Activated naive CD8-positive, alpha-beta T cell treated with anti-CD3 and anti-CD28 coated beads for 36 hours (primary cell): ENCODE measurements around the gene RTN4IP1. TPM values are rescaled to one million over a fixed set of nuclear protein-coding genes. Genes with fewer than 3 reads are reported as not detected.
A peak's percentile ranks its signal among the peaks of the same experiment; 100 is the strongest.
"Not testable (repeated sequence)": the region's sequence is repeated elsewhere in the genome, so short reads cannot be mapped to it uniquely, and the experiment has no call there.

ENCODE experiments used
- DNase-seq: peaks from one replicate; pipeline ENCODE4 v3.0.0; 2021
- H3K27ac Mint-ChIP-seq: one replicate; pipeline ENCODE4 v1.8.0; 2022; ENCODE audit warnings: mild to moderate bottlenecking, moderate library complexity, mixed read lengths
- H3K27me3 Mint-ChIP-seq: one replicate; pipeline ENCODE4 v1.8.0; 2022; ENCODE audit warnings: mild to moderate bottlenecking, mixed read lengths
- H3K36me3 Mint-ChIP-seq: one replicate; pipeline ENCODE4 v1.8.0; 2021; ENCODE audit warnings: mild to moderate bottlenecking, mixed read lengths
- H3K4me1 Mint-ChIP-seq: one replicate; pipeline ENCODE4 v1.8.0; 2021; ENCODE audit warnings: mixed read lengths
- H3K4me3 Mint-ChIP-seq: one replicate; pipeline ENCODE4 v1.8.0; 2022; ENCODE audit warnings: mild to moderate bottlenecking, moderate library complexity, mixed read lengths
- H3K9me3 Mint-ChIP-seq: one replicate; pipeline ENCODE4 v1.8.0; 2022; ENCODE audit warnings: mixed read lengths
- total RNA-seq, 2 experiments: library from RNA; stranded (reverse); gene quantifications; one replicate each; pipeline ENCODE4 v1.2.3, GENCODE V29; 2021

Gene RTN4IP1
- total RNA-seq, 2 experiments from 2014 or later, result 10.9 to 11.4 TPM

DNA sequence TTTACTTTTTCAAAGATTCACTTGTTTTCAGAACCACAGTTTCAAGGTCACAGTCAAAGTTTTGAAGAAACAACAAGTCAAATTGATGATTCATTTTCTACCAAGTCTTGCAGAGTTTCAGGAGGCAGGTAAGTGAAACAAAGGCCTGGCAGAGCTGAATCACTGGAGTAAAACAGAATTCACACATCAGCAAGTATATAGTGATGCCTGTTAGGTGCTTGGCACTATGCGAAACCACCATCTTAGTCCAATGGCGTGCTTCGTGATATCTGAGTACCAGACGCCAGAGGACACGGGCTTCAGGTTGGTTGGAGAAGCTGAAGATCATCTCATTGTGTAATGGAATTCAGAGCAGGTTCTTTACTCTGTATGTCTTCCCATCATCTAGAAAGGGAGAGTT lies 75.9 kb downstream of the RTN4IP1 start:
- peaks cover 7% of the 10 kb centered on the region for H3K9me3 Mint-ChIP-seq
- no peaks in the 10 kb centered on the region for H3K27me3 Mint-ChIP-seq
- peaks cover 21% of the 10 kb centered on the region for H3K4me1 Mint-ChIP-seq
- no peak overlapping the region for H3K4me3 Mint-ChIP-seq
- DNase-seq, result no peak
- H3K36me3 Mint-ChIP-seq, result peaks cover 37% of the 10 kb centered on the region
- peak overlapping the region; percentile 62 for H3K27ac Mint-ChIP-seq

DNA sequence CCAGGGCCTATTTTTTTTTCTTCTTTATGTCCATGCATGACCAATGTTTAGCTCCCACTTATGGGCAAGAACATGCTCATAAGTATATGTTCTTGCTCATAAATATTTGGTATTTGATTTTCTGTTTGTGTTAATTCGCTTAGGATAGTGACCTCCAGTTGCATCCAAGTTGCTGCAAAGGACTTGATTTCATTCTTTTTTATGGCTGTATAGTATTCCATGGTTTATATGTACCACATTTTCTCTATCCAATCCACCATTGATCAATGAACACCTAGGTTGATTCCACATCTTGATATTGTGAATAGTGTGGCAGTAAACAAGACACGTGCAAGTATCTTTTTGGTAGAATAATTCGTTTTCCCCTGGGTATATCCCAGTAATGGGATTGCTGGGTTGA lies 78.1 kb downstream of the RTN4IP1 start:
- Mint-ChIP-seq H3K36me3 (peaks cover 51% of the 10 kb centered on the region), H3K27me3 (no peaks in the 10 kb centered on the region), H3K9me3 (peaks cover 7% of the 10 kb centered on the region), H3K27ac (no peak overlapping the region), H3K4me1 (peaks cover 39% of the 10 kb centered on the region), H3K4me3 (no peak overlapping the region)
- DNase-seq, result no peak

DNA sequence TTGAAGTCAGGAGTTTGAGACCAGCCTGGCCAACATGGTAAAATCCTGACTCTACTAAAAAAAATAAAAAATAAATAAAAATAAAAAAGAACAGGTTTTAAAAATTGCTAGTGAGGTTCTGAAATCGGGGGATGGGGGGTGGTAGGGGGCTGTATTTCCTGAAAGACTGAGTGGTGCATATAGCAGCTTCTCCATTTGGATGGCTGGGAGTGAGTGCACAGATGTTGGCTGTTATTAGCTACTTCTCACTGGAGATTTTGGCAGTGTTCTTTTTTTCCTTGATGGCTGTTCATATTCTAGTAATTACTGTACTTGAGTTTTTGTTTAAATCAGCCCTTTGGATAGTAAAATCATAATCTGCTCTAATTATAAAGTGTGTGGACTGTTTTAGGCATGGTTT lies 79.8 kb downstream of the RTN4IP1 start:
- Mint-ChIP-seq H3K27ac (peak overlapping the region; percentile 32), H3K4me1 (peaks cover 46% of the 10 kb centered on the region), H3K9me3 (peaks cover 8% of the 10 kb centered on the region), H3K4me3 (no peak overlapping the region), H3K27me3 (no peaks in the 10 kb centered on the region), H3K36me3 (peaks cover 62% of the 10 kb centered on the region)
- DNase-seq, result no peak

DNA sequence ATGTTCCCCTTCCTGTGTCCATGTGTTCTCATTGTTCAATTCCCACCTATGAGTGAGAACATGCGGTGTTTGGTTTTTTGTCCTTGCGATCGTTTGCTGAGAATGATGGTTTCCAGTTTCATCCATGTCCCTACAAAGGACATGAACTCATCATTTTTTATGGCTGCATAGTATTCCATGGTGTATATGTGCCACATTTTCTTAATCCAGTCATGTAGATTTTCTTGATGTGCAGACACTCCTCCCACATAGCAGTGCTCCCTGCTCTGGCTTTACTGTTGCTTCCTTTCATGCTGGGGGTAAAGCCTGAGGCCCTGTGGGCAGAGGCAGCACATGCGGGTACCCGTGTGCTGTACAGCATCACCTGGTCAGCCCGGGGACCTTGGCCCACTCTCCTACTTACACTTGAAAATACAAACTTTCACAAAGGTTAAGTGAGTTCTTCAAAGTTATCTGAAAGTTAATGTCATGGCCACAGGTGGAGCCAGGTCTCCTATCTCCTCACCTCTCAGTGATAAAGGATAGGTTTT lies 80.3 kb downstream of the RTN4IP1 start:
- H3K4me3 Mint-ChIP-seq, DNase-seq, H3K27ac Mint-ChIP-seq, H3K9me3 Mint-ChIP-seq, H3K27me3 Mint-ChIP-seq: not testable (repeated sequence)
- H3K4me1 Mint-ChIP-seq, result peaks cover 48% of the 10 kb centered on the region
- H3K36me3 Mint-ChIP-seq, result peaks cover 67% of the 10 kb centered on the region

DNA sequence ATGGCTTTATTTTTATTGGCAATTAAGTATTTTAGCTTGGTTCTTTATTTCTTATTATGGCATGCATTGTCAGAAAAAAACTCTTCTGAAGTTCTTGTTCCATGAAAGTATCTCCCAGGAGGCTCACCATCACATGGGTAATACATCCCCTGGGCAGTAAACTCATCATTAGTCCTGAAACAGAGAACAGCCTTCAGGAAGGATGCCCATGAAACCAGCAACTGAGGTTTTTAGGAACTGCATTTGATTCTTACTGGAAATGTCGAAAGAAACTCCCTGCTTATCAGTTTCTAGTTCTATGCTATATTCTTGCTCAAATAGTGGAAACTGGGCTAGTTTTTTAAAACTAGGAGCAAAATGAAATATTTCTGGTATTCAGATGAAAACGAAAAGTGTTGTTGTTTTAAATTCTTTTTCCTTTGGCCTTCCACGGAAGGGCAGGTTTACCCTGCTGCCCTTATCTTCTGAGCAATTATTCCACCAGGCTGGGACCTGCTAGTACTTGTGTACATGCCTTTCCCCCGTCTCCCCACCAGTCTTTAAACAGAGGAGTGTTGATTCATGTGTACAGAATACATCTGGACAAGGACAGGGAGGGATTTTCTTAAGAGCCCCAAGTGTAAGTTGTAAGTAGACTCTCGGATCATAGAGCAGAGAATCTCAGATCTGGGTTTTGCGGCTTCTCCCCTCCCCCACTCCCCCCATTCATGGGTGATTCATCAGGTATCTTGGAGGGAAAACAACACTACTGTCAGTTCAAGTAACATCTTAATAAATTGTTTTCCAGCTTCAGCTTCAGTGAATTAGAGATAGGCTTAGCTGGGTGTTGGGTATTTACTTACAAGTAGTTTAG lies 81.5 kb downstream of the RTN4IP1 start:
- Mint-ChIP-seq H3K4me1 (peaks cover 37% of the 10 kb centered on the region), H3K27me3 (no peaks in the 10 kb centered on the region), H3K27ac (peak overlapping the region; percentile 73), H3K36me3 (peaks cover 64% of the 10 kb centered on the region), H3K9me3 (peaks cover 8% of the 10 kb centered on the region), H3K4me3 (no peak overlapping the region)
- peak; percentile 18 for DNase-seq

DNA sequence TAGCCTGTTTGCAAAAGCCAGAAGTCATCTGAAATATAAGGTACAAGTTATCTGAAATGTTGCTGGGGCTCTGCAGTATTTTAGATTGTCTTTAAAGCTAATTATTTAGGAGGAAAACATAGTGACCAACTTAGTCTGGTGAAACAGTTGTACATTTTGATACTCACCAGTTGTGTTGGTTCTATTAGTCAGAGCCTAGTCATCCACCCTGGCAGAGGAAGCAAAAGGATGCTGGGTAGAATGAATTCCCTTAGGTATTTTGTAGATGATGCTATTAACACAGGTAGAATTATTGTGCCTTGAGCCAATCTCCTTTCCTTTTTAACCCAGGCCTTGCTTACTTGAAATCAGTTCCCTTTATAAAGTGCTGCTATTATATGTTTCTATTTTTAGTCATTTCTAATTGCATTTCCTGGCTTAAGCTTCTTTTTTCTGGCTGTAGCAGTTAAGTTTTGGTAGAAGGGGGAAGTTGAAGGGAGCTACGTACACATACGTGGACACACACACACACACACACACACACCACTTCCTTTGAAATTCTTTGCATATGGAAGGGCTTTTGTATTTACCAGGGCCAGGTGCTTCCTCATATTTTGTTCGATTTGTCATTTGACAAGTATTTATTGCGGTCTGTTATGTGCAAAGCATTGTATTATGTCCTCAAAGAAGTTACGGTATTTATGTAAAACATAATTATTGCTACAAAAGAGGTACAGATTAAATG lies 82.4 kb downstream of the RTN4IP1 start:
- H3K27me3 Mint-ChIP-seq, result no peaks in the 10 kb centered on the region
- DNase-seq, result no peak
- peaks cover 8% of the 10 kb centered on the region for H3K9me3 Mint-ChIP-seq
- H3K27ac Mint-ChIP-seq, result peak overlapping the region; percentile 65
- H3K36me3 Mint-ChIP-seq, result peaks cover 62% of the 10 kb centered on the region
- H3K4me1 Mint-ChIP-seq, result peaks cover 35% of the 10 kb centered on the region
- no peak overlapping the region for H3K4me3 Mint-ChIP-seq

GRCh38 chr6:106546261-106546690 lies 83.0 kb downstream of the RTN4IP1 start:
- Mint-ChIP-seq H3K4me1 (peaks cover 35% of the 10 kb centered on the region), H3K36me3 (peaks cover 56% of the 10 kb centered on the region), H3K4me3 (no peak overlapping the region), H3K9me3 (peaks cover 8% of the 10 kb centered on the region), H3K27me3 (no peaks in the 10 kb centered on the region), H3K27ac (peak overlapping the region; percentile 65)
- no peak for DNase-seq

- peaks cover 41% of the 10 kb centered on the region for H3K4me1 Mint-ChIP-seq
- peaks cover 47% of the 10 kb centered on the region for H3K36me3 Mint-ChIP-seq
These were observed 88.4 kb downstream of the RTN4IP1 start for GRCh38 chr6:106540907-106541306.

DNA sequence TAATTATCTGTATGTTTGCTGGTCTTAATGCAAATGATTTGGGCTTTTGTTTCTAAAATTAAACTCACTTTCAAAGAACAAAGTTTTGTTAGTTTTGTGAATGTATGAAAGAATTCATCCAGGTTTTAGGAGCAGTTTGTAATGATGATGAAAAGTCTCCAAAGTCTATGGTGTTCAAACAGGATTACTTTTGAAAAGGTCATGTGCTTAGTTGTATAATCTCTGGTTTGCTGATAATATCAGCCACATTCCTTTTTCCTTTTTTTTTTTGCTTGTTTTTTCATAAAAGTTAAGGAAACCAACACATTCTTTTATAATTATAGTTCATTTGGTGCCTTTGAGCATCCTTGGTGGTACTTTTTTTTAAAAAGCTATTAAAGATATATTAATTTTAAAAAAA lies 88.9 kb downstream of the RTN4IP1 start:
- no peak overlapping the region for H3K27ac Mint-ChIP-seq
- no peak overlapping the region for H3K4me3 Mint-ChIP-seq
- no peak for DNase-seq
- H3K36me3 Mint-ChIP-seq, result peaks cover 45% of the 10 kb centered on the region
- no peaks in the 10 kb centered on the region for H3K27me3 Mint-ChIP-seq
- peaks cover 41% of the 10 kb centered on the region for H3K4me1 Mint-ChIP-seq
- H3K9me3 Mint-ChIP-seq, result peaks cover 1% of the 10 kb centered on the region

More at GRCh38 chr6:106540907-106541306, 88.4 kb downstream of the RTN4IP1 start:
- H3K4me3 Mint-ChIP-seq, result no peak overlapping the region
- no peak for DNase-seq
- no peaks in the 10 kb centered on the region for H3K27me3 Mint-ChIP-seq
- H3K9me3 Mint-ChIP-seq, result peaks cover 2% of the 10 kb centered on the region
- no peak overlapping the region for H3K27ac Mint-ChIP-seq

DNA sequence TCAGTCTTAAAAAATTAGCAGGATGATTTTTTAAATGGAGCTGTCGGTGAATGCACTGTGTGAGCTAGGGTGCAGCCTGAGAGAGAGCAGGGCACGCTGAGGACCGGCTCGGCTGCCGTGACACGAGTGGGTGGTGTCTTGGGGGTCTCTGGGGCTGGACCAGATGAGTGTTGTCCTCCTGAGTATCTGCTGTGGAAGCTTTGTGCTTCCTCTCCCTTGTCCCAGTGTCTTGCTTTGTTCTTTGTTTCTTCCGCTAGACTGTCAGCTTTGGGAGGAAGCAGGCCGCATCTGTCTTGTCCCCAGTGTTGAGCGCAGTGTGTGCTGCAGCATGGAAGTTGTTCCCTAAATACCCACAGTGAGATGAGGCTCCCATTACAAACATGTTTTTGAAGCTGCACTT lies 89.4 kb downstream of the RTN4IP1 start:
- H3K4me1 Mint-ChIP-seq, result peaks cover 45% of the 10 kb centered on the region

GRCh38 chr6:106538145-106538544 lies 91.2 kb downstream of the RTN4IP1 start:
- H3K4me1 Mint-ChIP-seq, result peaks cover 57% of the 10 kb centered on the region
- no peak overlapping the region for H3K27ac Mint-ChIP-seq

More for the DNA sequence above, 89.4 kb downstream of the RTN4IP1 start:
- DNase-seq, result no peak
- Mint-ChIP-seq H3K36me3 (peaks cover 48% of the 10 kb centered on the region), H3K9me3 (peaks cover 1% of the 10 kb centered on the region), H3K4me3 (no peak overlapping the region), H3K27ac (no peak overlapping the region), H3K27me3 (no peaks in the 10 kb centered on the region)

DNA sequence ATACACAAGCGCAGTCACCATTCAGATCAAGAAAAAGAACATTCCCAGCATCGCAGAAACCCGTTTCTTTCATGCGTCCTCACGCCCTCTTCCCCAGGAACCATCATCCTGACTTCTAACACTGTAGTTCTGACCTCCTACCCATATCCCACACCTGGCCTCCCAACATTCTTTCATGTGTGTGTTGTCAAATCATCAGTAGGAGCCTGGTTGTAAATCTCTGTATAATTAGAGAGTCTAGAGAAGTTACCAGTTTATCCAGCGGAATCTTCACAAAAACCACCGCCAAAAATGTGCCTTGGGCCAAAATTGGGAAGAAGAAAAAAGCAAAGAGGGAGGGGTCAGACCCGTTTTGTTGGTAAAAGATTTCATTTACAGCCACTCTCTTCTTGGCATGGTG lies 91.6 kb downstream of the RTN4IP1 start:
- Mint-ChIP-seq H3K27me3 (no peaks in the 10 kb centered on the region), H3K36me3 (peaks cover 46% of the 10 kb centered on the region), H3K9me3 (peaks cover 1% of the 10 kb centered on the region), H3K4me1 (peaks cover 61% of the 10 kb centered on the region), H3K4me3 (no peak overlapping the region), H3K27ac (peak overlapping the region; percentile 86)
- DNase-seq, result no peak

More at GRCh38 chr6:106538145-106538544, 91.2 kb downstream of the RTN4IP1 start:
- Mint-ChIP-seq H3K36me3 (peaks cover 43% of the 10 kb centered on the region), H3K4me3 (no peak overlapping the region), H3K9me3 (peaks cover 1% of the 10 kb centered on the region), H3K27me3 (no peaks in the 10 kb centered on the region)
- no peak for DNase-seq

DNA sequence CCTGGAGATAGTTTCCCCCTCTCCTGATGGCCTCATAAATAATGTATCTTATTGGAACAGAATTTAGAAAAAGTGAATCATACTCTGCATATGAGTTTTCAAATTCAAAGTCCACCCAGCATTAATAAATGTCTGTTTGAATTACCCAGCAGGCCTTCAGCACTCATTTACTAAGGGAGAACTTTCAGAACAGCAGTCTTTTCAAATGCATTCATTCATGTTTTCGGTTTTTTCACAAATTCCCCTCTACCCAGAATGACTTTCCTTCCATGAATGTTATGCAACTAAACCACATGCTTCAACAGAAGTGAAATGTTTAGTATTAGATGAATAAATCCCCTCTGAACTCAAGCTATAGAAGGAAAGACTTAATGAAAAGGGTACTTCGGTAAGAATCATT lies 92.4 kb downstream of the RTN4IP1 start:
- Mint-ChIP-seq H3K4me1 (peaks cover 66% of the 10 kb centered on the region), H3K27ac (peak overlapping the region; percentile 86), H3K27me3 (no peaks in the 10 kb centered on the region)

GRCh38 chr6:106536357-106536756 lies 92.9 kb downstream of the RTN4IP1 start:
- no peak overlapping the region for H3K4me3 Mint-ChIP-seq
- peaks cover 52% of the 10 kb centered on the region for H3K36me3 Mint-ChIP-seq
- peaks cover 66% of the 10 kb centered on the region for H3K4me1 Mint-ChIP-seq

More for the DNA sequence above, 92.4 kb downstream of the RTN4IP1 start:
- DNase-seq, result no peak
- peaks cover 1% of the 10 kb centered on the region for H3K9me3 Mint-ChIP-seq
- peak overlapping the region; percentile 25 for H3K4me3 Mint-ChIP-seq
- peaks cover 51% of the 10 kb centered on the region for H3K36me3 Mint-ChIP-seq

DNA sequence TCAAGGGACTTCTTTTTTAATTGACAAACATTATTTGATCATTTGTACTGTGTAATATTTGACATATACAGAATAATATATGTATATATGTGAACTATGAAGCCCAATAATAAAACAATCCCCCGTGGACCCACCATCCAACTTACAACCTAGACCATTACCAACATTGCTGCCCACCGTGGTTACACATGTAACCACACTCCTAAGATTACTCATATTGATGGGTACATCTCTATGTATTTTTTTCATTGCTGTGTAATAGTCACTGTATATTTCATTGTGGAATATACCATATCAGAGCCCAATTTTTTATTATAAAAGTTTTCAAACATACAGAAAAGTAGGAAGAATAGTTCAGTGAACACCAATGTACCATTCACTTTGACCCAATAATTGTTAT lies 94.3 kb downstream of the RTN4IP1 start:
- peaks cover 56% of the 10 kb centered on the region for H3K36me3 Mint-ChIP-seq
- H3K27ac Mint-ChIP-seq, result peak overlapping the region; percentile 84

More at GRCh38 chr6:106536357-106536756, 92.9 kb downstream of the RTN4IP1 start:
- H3K27ac Mint-ChIP-seq, result peak overlapping the region; percentile 87
- peaks cover 1% of the 10 kb centered on the region for H3K9me3 Mint-ChIP-seq
- DNase-seq, result no peak
- no peaks in the 10 kb centered on the region for H3K27me3 Mint-ChIP-seq

More for the DNA sequence above, 94.3 kb downstream of the RTN4IP1 start:
- H3K27me3 Mint-ChIP-seq, result no peaks in the 10 kb centered on the region
- no peak overlapping the region for H3K4me3 Mint-ChIP-seq
- H3K9me3 Mint-ChIP-seq, result peaks cover 1% of the 10 kb centered on the region
- DNase-seq, result peak; percentile 26
- H3K4me1 Mint-ChIP-seq, result peaks cover 71% of the 10 kb centered on the region
